K562 (cell line): Measurements from ENCODE around the gene GMEB1. TPM values are rescaled to one million over a fixed set of nuclear protein-coding genes. Genes with fewer than 3 reads are reported as not detected.
A peak's percentile ranks its signal among the peaks of the same experiment; 100 is the strongest.

Experiments used
- ATF2 ChIP-seq: sonication (generic); formaldehyde crosslinking; IDR thresholded peaks from 2 replicates; pipeline ENCODE4 v1.8.1; 2022; ENCODE audit warnings: missing genetic modification reagents
- BRD9 ChIP-seq: fragments of 450-650 bp; IDR thresholded peaks from 2 replicates; pipeline ENCODE4 v1.6.1; 2018; ENCODE audit warnings: low read depth; ENCODE audit not compliant: partially characterized antibody
- CEBPB ChIP-seq: fragments of 450-650 bp; IDR thresholded peaks from 2 replicates; pipeline ENCODE4 v1.6.1; 2016; ENCODE audit warnings: missing genetic modification characterization, missing compliant biosample characterization
- COPS2 ChIP-seq: fragments of 450-650 bp; conservative IDR thresholded peaks from 2 replicates; pipeline ENCODE4 v1.6.1; 2016; ENCODE audit warnings: mild to moderate bottlenecking, moderate library complexity
- CTBP1 ChIP-seq: fragments of 450-650 bp; IDR thresholded peaks from 2 replicates; pipeline ENCODE4 v1.6.1; 2016; ENCODE audit warnings: borderline replicate concordance
- DPF2 ChIP-seq: fragments of 450-650 bp; IDR thresholded peaks from 2 replicates; pipeline ENCODE4 v1.6.1; 2016
- ELF1 ChIP-seq: fragments of 200-800 bp; sonication (Bioruptor generic); IDR thresholded peaks from 2 replicates; pipeline ENCODE4 v1.6.1; 2016; ENCODE audit warnings: missing genetic modification characterization, missing compliant biosample characterization
- GABPB2 ChIP-seq: fragments of 250-450 bp; sonication (Bioruptor Pico); conservative IDR thresholded peaks from 2 replicates; pipeline ENCODE4 v1.5.1; 2021; ENCODE audit warnings: mild to moderate bottlenecking
- HNRNPL ChIP-seq: fragments of 200-400 bp; formaldehyde crosslinking; IDR thresholded peaks from 2 replicates; pipeline ENCODE4 v1.6.1; 2017; ENCODE audit warnings: low read depth, mild to moderate bottlenecking, low read length
- IRF1 ChIP-seq: sonication (generic); formaldehyde crosslinking; IDR thresholded peaks from 2 replicates; pipeline ENCODE4 v1.8.0; 2022; ENCODE audit warnings: missing genetic modification reagents, mild to moderate bottlenecking, borderline replicate concordance
- MBD1 ChIP-seq: fragments of 250-450 bp; sonication (Bioruptor Pico); IDR thresholded peaks from 2 replicates; pipeline ENCODE4 v1.8.0; 2022; ENCODE audit warnings: inconsistent platforms
- MECOM ChIP-seq: fragments of 250-450 bp; sonication (Bioruptor Pico); IDR thresholded peaks from 2 replicates; pipeline ENCODE4 v1.8.0; 2022; ENCODE audit warnings: inconsistent platforms
- NFATC3 ChIP-seq: fragments of 450-650 bp; IDR thresholded peaks from 2 replicates; pipeline ENCODE4 v1.6.1; 2017; ENCODE audit warnings: mild to moderate bottlenecking
- PHTF2 ChIP-seq: fragments of 250-450 bp; sonication (Bioruptor Pico); IDR thresholded peaks from 2 replicates; pipeline ENCODE4 v1.5.0; 2021; ENCODE audit warnings: mild to moderate bottlenecking
- PURB ChIP-seq: sonication (generic); formaldehyde crosslinking; IDR thresholded peaks from 2 replicates; pipeline ENCODE4 v1.9.0; 2021; ENCODE audit warnings: low read depth, mild to moderate bottlenecking, missing genetic modification reagents
- RFX5 ChIP-seq: IDR thresholded peaks from 2 replicates; pipeline ENCODE4 v1.6.1; 2011; ENCODE audit warnings: low read depth, mild to moderate bottlenecking, improper control_type of control experiment, low read length
- STAT5A ChIP-seq: IDR thresholded peaks from 2 replicates; pipeline ENCODE4 v1.6.1; 2012; ENCODE audit warnings: low read length, inconsistent platforms, borderline replicate concordance
- TFE3 ChIP-seq: fragments of 450-650 bp; formaldehyde crosslinking; IDR thresholded peaks from 2 replicates; pipeline ENCODE4 v1.4.0; 2020; ENCODE audit warnings: mild to moderate bottlenecking, mixed read lengths
- THAP7 ChIP-seq: fragments of 250-450 bp; sonication (Bioruptor Pico); IDR thresholded peaks from 2 replicates; pipeline ENCODE4 v1.5.0; 2021
- ZKSCAN8 ChIP-seq: fragments of 200-800 bp; sonication (Bioruptor generic); IDR thresholded peaks from 2 replicates; pipeline ENCODE4 v1.6.1; 2016; ENCODE audit warnings: missing genetic modification characterization, missing compliant biosample characterization
- ZNF133 ChIP-seq: fragments of 250-450 bp; sonication (Bioruptor Pico); IDR thresholded peaks from 2 replicates; pipeline ENCODE4 v1.4.0; 2020; ENCODE audit warnings: mild to moderate bottlenecking
- ZNF263 ChIP-seq: sonication (generic); formaldehyde crosslinking; IDR thresholded peaks from 2 replicates; pipeline ENCODE4 v1.8.0; 2022; ENCODE audit warnings: mild to moderate bottlenecking, missing genetic modification reagents, borderline replicate concordance
- ZNF316 ChIP-seq: fragments of 450-650 bp; IDR thresholded peaks from 2 replicates; pipeline ENCODE4 v1.6.1; 2016
- ZNF583 ChIP-seq: fragments of 250-450 bp; sonication (Bioruptor Pico); IDR thresholded peaks from 2 replicates; pipeline ENCODE4 v1.4.0; 2020
- ZZZ3 ChIP-seq: fragments of 450-650 bp; IDR thresholded peaks from 2 replicates; pipeline ENCODE4 v1.6.1; 2016; ENCODE audit warnings: antibody characterized with exemption, mild to moderate bottlenecking, moderate library complexity
- polyA plus RNA-seq, 8 experiments: library from polyadenylated mRNA; depleted of rRNA in 4 of 8; stranded (reverse) in 5 of 8; unstranded in 3 of 8; fragments of >200 nt; fragmentation: Nextera tagmentation in 2 of 8; fragmentation: Illumina TruSeq in 1 of 8; extraction: Ambion mirVana in 2 of 8; extraction: Trizol in 1 of 8; gene quantifications; 2 replicates each; pipeline versions ENCODE4 v1.2.1 to v1.2.3, GENCODE V29; 2011 to 2014; ENCODE audit warnings: inconsistent platforms in 1 of 8, missing spikeins in 1 of 8
- total RNA-seq, 7 experiments: library from RNA; depleted of rRNA in 6 of 7; stranded (reverse); fragments of >200 nt in 6 of 7; fragmentation: Illumina TruSeq in 2 of 7; extraction: Trizol in 2 of 7; gene quantifications; 2 replicates each; pipeline versions ENCODE4 v1.2.1 to v1.2.3, GENCODE V29; 2011 to 2021; ENCODE audit warnings: low replicate concordance in 1 of 7

The GMEB1 gene
- total and polyA plus RNA-seq, 9 of the 15 experiments (the other 6 are each of a cell fraction or from before 2014, with no cell fraction given) = 6.6 to 17.5 (median 8.5) TPM

- TF ChIP-seq PURB (CRISPR knock-in tag) (no peak), MBD1 (CRISPR knock-in tag) (no peak), RFX5 (no peak), THAP7 (no peak), ZNF316 (no peak), BRD9 (no peak), TFE3 (CRISPR knock-in tag) (no peak), ZNF583 (CRISPR knock-in tag) (no peak), ATF2 (CRISPR knock-in tag) (no peak), HNRNPL (no peak), NFATC3 (peak; percentile 73; the same call in 1 of the 2 replicates), COPS2 (no peak), STAT5A (no peak), ZKSCAN8 (CRISPR knock-in tag) (no peak), ZNF263 (CRISPR knock-in tag) (no peak), PHTF2 (CRISPR knock-in tag) (no peak), CEBPB (tag) (peak; percentile 54; the same call in 1 of the 2 replicates), ZNF133 (CRISPR knock-in tag) (no peak), CTBP1 (no peak), IRF1 (CRISPR knock-in tag) (no peak), MECOM (0 out of 2 replicates have a peak, but pooled peaks have one; percentile 36), DPF2 (0 out of 2 replicates have a peak, but pooled peaks have one; percentile 11), GABPB2 (CRISPR knock-in tag) (no peak), ZZZ3 (no peak), ELF1 (tag) (no peak)
Measured at GRCh38 chr1:28646040-28646439, 22.5 kb upstream of the GMEB1 start (continued).
